Suppressor macrophage (primary cell): ENCODE data around the gene RNF5.
"Not testable (repeated sequence)": the region's sequence is repeated elsewhere in the genome, so short reads cannot be mapped to it uniquely, and the experiment has no call there.

Experiments
- DNase-seq, 4 experiments: peaks; one replicate each; pipeline ENCODE4 v3.0.0-alpha.2; 2020 to 2022

Gene RNF5

GRCh38 chr6:32210191-32210601 is 32.0 kb downstream of the RNF5 start:
- DNase-seq, result no peak

- not testable (repeated sequence) for DNase-seq
These were observed 33.2 kb downstream of the RNF5 start for GRCh38 chr6:32211432-32211831.

- no peak for DNase-seq
These were observed 34.0 kb downstream of the RNF5 start for GRCh38 chr6:32212076-32212760.

DNA sequence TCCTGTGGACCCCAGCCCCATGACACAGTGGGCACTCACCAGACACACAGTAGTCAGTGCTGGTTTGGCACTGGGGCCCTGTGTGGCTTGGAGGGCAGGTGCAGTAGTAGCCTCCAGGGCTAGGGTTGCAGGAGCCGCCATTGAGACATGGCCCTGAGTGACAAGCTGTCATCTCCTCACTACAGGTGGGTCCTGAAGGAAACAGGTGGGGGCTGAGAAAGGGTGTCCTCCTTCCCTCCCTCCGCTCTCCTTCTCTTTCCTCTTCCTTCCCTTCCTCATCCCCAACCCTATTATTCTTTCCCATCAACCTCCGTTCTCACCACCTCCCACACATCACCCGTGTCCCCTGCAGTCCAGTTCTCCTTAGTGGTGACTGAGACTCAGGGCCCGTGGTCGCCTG is 35.4 kb downstream of the RNF5 start:
- DNase-seq, result no peak

GRCh38 chr6:32214126-32214525 is 35.9 kb downstream of the RNF5 start:
- DNase-seq, result peak in 2 of 4 experiments; percentile 23 to 29

- no peak for DNase-seq
These were observed 37.4 kb downstream of the RNF5 start for GRCh38 chr6:32215617-32216016.

DNA sequence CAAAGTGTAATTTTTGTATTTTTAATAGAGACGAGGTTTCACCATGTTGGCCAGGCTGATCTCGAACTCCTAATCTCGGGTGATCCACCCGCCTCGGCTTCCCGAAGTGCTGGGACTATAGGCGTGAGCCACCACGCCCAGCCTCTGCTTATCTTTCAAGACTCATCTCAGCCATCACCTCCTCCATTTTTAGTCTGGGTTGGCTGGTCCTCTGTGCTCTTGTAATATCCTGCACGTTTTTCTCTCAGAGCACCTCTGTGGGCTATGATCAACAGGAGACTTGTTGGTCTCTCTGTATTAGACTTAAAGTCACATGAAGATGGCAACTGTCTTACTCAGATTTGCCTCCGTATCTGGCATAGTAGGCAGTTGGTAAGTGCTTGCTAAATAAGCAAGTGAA is 38.1 kb downstream of the RNF5 start:
- no peak for DNase-seq

GRCh38 chr6:32216998-32217397 is 38.8 kb downstream of the RNF5 start:
- no peak for DNase-seq

- no peak for DNase-seq
These were observed 40.0 kb downstream of the RNF5 start for GRCh38 chr6:32218167-32218566.

DNA sequence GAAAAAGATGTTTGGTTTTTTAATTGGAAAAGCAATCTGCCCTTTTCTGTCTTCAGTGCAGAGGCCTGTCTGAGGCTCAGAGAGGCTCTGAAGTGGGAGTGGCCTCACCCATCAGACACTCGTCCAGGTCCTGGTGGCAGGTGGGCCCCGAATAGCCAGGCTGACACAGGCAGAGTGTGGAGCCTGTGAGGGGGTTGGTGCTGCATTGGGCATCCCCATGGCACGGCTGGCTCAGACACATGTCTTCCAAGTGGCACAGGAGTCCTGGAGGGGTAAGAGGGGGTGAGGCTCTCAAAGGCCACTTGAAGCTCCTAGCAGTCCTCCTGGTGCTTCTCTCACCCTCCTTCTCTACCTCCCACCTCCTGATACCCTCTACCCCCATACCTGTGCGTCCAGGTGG is 41.8 kb downstream of the RNF5 start:
- DNase-seq, result no peak

GRCh38 chr6:32222333-32223230 is 44.4 kb downstream of the RNF5 start:
- DNase-seq, result no peak

GRCh38 chr6:32223258-32224235 is 45.3 kb downstream of the RNF5 start, which contains the start of gene NOTCH4:
Gene NOTCH4, minus strand, starts transcription at chr6:32224067. Its CDS starts 139 bp downstream, at chr6:32223928.
- no peak for DNase-seq

DNA sequence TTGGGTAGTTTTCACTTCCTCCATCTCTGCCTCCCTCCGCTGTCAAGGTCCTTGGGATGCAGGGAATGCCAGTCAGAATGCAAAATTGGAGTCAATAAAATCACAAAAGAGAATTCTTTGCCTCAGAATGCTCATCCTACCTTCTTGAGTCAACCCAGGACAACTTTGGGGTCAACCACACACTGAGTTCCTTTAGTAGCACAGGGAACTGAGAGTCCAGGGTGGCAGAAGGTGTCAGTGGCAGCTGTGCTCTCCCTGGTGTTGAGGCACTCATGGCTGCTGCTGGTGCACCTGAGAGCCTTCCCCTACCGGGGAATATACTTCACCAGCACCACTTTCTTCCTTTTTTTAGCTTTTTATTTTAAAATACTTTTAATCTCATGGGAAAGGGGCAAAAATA is 46.5 kb downstream of the RNF5 start:
- no peak for DNase-seq

DNA sequence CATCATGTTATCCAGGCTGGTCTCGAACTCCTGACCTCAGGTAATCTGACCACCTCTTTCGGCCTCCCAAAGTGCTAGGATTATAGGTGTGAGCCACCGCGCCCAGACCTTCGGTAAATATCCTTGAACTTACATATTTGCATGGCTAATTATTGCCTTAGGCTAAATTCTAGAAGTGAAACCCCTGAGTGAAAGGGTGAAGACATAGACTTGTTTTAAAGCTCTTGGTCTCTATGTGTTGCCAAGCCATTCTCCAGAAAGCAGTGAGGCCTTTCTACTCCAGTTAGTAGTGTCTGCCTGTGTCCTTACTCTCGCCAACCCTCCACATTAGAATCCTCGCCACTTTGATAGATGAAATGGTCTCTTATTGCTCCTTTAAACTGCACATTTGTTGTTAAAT is 48.2 kb downstream of the RNF5 start:
- DNase-seq, result no peak
